Endodermal cell (in vitro differentiated cells): ENCODE data around the gene OARD1. TPM values are rescaled to one million over a fixed set of nuclear protein-coding genes. Genes with fewer than 3 reads are reported as not detected.

Experiments used
- DNase-seq: peaks from one replicate; pipeline ENCODE4 v3.0.0-alpha.2; 2017
- H3K27ac ChIP-seq: 2 replicates; pipeline ENCODE4 v1.5.1; 2013; ENCODE audit warnings: mild to moderate bottlenecking, low read depth, low read length, moderate library complexity
- H3K27me3 ChIP-seq: 2 replicates; pipeline ENCODE4 v1.6.1; 2013; ENCODE audit warnings: mild to moderate bottlenecking, low read length, moderate library complexity; ENCODE audit not compliant: insufficient read depth, control insufficient read depth, poor library complexity, severe bottlenecking
- H3K36me3 ChIP-seq: 2 replicates; pipeline ENCODE4 v1.7.0; 2013; ENCODE audit warnings: mild to moderate bottlenecking, low read length, moderate library complexity; ENCODE audit not compliant: control insufficient read depth, insufficient read depth
- H3K4me1 ChIP-seq: one replicate; pipeline ENCODE4 v1.7.0; 2013; ENCODE audit warnings: low read length; ENCODE audit not compliant: control insufficient read depth, insufficient read depth
- H3K4me3 ChIP-seq: 2 replicates; pipeline ENCODE4 v1.5.1; 2013; ENCODE audit warnings: mild to moderate bottlenecking, low read length, moderate library complexity
- H3K9ac ChIP-seq: 2 replicates; pipeline ENCODE4 v1.6.1; 2013; ENCODE audit warnings: mild to moderate bottlenecking, low read length, moderate library complexity; ENCODE audit not compliant: poor library complexity, severe bottlenecking; ENCODE audit errors: extremely low read depth
- H3K9me3 ChIP-seq: 2 replicates; pipeline ENCODE4 v1.6.1; 2013; ENCODE audit warnings: mild to moderate bottlenecking, low read length, moderate library complexity; ENCODE audit not compliant: control insufficient read depth
- H3K27ac Mint-ChIP-seq: 2 replicates; pipeline ENCODE4 v1.8.0; 2020; ENCODE audit warnings: mixed read lengths
- H3K27me3 Mint-ChIP-seq: 2 replicates; pipeline ENCODE4 v1.8.0; 2021; ENCODE audit warnings: mild to moderate bottlenecking, mixed read lengths; ENCODE audit not compliant: insufficient read depth
- H3K36me3 Mint-ChIP-seq: 2 replicates; pipeline ENCODE4 v1.8.0; 2020; ENCODE audit warnings: low read depth, mixed read lengths
- H3K4me1 Mint-ChIP-seq: 2 replicates; pipeline ENCODE4 v1.8.0; 2020; ENCODE audit warnings: mixed read lengths
- H3K4me3 Mint-ChIP-seq: 2 replicates; pipeline ENCODE4 v1.8.0; 2020; ENCODE audit warnings: mild to moderate bottlenecking, moderate library complexity, mixed read lengths
- H3K9me3 Mint-ChIP-seq: 2 replicates; pipeline ENCODE4 v1.8.0; 2020; ENCODE audit warnings: mild to moderate bottlenecking, mixed read lengths
- CTCF ChIP-seq: fragments of 200-600 bp; sonication (generic); conservative IDR thresholded peaks from 2 replicates; pipeline ENCODE4 v1.5.0; 2021; ENCODE audit warnings: antibody characterized with exemption, mild to moderate bottlenecking
- WGBS, 2 experiments: methylation state at CpG; one replicate each; pipeline versions ENCODE4 v1.1.5 to v1.1.7; 2013; ENCODE audit warnings: missing lambda C conversion rate in 2 of 2, mixed read lengths in 1 of 2; ENCODE audit not compliant: insufficient coverage in 1 of 2, insufficient read length in 1 of 2; 5-methylcytosine and 5-hydroxymethylcytosine counted together
- total RNA-seq, 2 donors: library from RNA; stranded (reverse); fragmentation: NEBNext Ultra II Directional in 1 of 2; extraction: Animal tissue kit (Norgen Biotek cat#: 25700) in 1 of 2; gene quantifications; 2 replicates in 1 of 2; 3 replicates in 1 of 2; pipeline ENCODE4 v1.2.1, GENCODE V29; 2021

OARD1 gene
- total RNA-seq, 2 donors from 2014 or later: 33.8 to 40.7 TPM

- no peak overlapping the region for H3K4me3 Mint-ChIP-seq
- peaks cover 98% of the 10 kb centered on the region for H3K36me3 ChIP-seq
- H3K4me1 ChIP-seq: no peaks in the 10 kb centered on the region
- no peaks in the 10 kb centered on the region for H3K27me3 ChIP-seq
- no peaks in the 10 kb centered on the region for H3K9me3 ChIP-seq
- no peaks in the 10 kb centered on the region for H3K9me3 Mint-ChIP-seq
- no peak overlapping the region for H3K27ac Mint-ChIP-seq
- no peak for TF ChIP-seq CTCF
- H3K36me3 Mint-ChIP-seq: peaks cover 92% of the 10 kb centered on the region
- WGBS, 2 experiments: 95 to 96% methylated on average over 4 to 6 of the region's 6 CpGs
- DNase-seq: no peak
- H3K4me3 ChIP-seq: no peak overlapping the region
- no peak overlapping the region for H3K27ac ChIP-seq
- no peaks in the 10 kb centered on the region for H3K27me3 Mint-ChIP-seq
- no peak overlapping the region for H3K9ac ChIP-seq
- H3K4me1 Mint-ChIP-seq: no peaks in the 10 kb centered on the region
Observed at GRCh38 chr6:41093729-41094128, 21.6 kb upstream of the OARD1 start.

- H3K27ac ChIP-seq: no peak overlapping the region
- no peak overlapping the region for H3K4me3 ChIP-seq
- H3K9me3 Mint-ChIP-seq: no peaks in the 10 kb centered on the region
- DNase-seq: no peak
- H3K4me3 Mint-ChIP-seq: no peak overlapping the region
- 93 to 100% methylated on average over 2 to 4 of the region's 4 CpGs for WGBS, 2 experiments
- H3K4me1 ChIP-seq: no peaks in the 10 kb centered on the region
- H3K27me3 ChIP-seq: no peaks in the 10 kb centered on the region
- H3K27ac Mint-ChIP-seq: peak overlapping the region; percentile 64
- no peak overlapping the region for H3K9ac ChIP-seq
- H3K36me3 Mint-ChIP-seq: peaks cover 89% of the 10 kb centered on the region
- H3K27me3 Mint-ChIP-seq: no peaks in the 10 kb centered on the region
- no peaks in the 10 kb centered on the region for H3K9me3 ChIP-seq
- no peaks in the 10 kb centered on the region for H3K4me1 Mint-ChIP-seq
- peak; percentile 66 for TF ChIP-seq CTCF
- H3K36me3 ChIP-seq: peaks cover 95% of the 10 kb centered on the region
Observed at GRCh38 chr6:41092421-41093140, 20.4 kb upstream of the OARD1 start.

DNA sequence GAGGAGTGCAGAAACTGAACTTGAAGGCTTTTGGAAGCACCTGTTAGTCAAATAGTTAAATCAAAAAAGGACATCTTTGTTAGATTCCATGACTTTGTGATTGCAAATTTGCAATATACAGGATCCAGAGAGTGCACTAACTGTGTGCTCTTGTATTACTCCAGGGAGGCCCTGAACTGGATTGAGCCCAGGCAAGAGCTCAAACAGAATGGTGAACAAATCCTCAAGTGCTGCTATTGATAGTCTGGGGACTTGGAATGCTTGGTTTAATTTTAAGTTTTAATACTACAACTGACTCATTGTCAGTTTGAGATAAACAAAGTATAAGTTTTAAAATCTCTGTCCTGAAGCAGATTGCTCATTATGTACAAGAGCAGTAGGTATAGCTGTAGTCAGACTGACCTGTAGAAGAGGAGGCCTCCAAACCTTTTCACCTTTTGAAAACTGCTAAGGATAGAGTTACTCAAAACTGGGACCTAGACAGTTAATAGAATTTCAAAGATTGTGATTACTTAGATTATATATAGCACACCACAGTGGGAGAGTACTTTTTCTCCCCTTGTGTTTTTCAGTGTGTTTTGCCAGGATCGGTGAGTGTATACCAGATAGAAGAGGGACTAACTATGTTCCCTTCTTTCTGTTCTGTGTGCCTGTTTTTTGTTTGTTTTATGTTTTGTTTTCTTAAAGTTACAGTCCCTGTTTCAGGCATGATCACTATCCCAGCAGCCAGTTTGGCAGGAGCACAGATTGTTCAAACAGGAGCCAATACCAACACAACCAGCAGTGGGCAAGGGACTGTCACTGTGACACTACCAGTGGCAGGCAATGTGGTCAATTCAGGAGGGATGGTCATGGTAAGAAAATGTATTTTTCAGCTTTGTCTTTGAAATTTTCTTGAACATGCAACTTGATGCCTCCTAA lies 18.9 kb upstream of the OARD1 start:
- H3K36me3 Mint-ChIP-seq: peaks cover 88% of the 10 kb centered on the region
- H3K4me3 Mint-ChIP-seq: no peak overlapping the region
- Histone ChIP-seq H3K4me1 (no peaks in the 10 kb centered on the region), H3K4me3 (no peak overlapping the region), H3K9ac (no peak overlapping the region), H3K36me3 (peaks cover 95% of the 10 kb centered on the region), H3K27me3 (no peaks in the 10 kb centered on the region), H3K9me3 (no peaks in the 10 kb centered on the region), H3K27ac (no peak overlapping the region)
- no peak for DNase-seq
- H3K4me1 Mint-ChIP-seq: peaks cover 4% of the 10 kb centered on the region
- no peak for TF ChIP-seq CTCF
- no peaks in the 10 kb centered on the region for H3K9me3 Mint-ChIP-seq
- H3K27me3 Mint-ChIP-seq: no peaks in the 10 kb centered on the region
- 54% methylated on average over 1 of the region's 1 CpG; no CpG with 5 or more reads in 1 of the 2 experiments for WGBS, 2 experiments
- no peak overlapping the region for H3K27ac Mint-ChIP-seq
